Muscle of arm (tissue), 12 donors: ENCODE measurements around the gene CDC42EP1. TPM values are rescaled to one million over a fixed set of nuclear protein-coding genes. Genes with fewer than 3 reads are reported as not detected.
"Not testable (repeated sequence)": the region's sequence is repeated elsewhere in the genome, so short reads cannot be mapped to it uniquely, and the experiment has no call there.

ENCODE experiments used
- DNase-seq: peaks from one replicate; pipeline ENCODE4 v3.0.0-alpha.2; 2013
- polyA plus RNA-seq, 12 donors: library from polyadenylated mRNA; unstranded; fragments of 120-200 nt; gene quantifications; one replicate each; pipeline ENCODE4 v1.2.1, GENCODE V29; 2013; ENCODE audit not compliant: insufficient read length in 12 of 12

CDC42EP1 gene
- polyA plus RNA-seq, 12 donors = 24.6 to 89.5 (median 31.7) TPM; not detected in 1

- not testable (repeated sequence) for DNase-seq
These were observed 33.1 kb upstream of the CDC42EP1 start for GRCh38 chr22:37527081-37527752.

- DNase-seq = not testable (repeated sequence)
These were observed 32.3 kb upstream of the CDC42EP1 start for GRCh38 chr22:37527952-37528351.

- DNase-seq = no peak
These were observed 30.5 kb upstream of the CDC42EP1 start for GRCh38 chr22:37529652-37530345.

GRCh38 chr22:37533995-37534394 is 26.3 kb upstream of the CDC42EP1 start:
- no peak for DNase-seq

GRCh38 chr22:37534445-37534844 is 25.8 kb upstream of the CDC42EP1 start:
- DNase-seq = no peak

GRCh38 chr22:37535159-37535558 is 25.1 kb upstream of the CDC42EP1 start:
- DNase-seq = no peak

- DNase-seq = peak; percentile 92
These were observed 21.5 kb upstream of the CDC42EP1 start for GRCh38 chr22:37538590-37539357.

- DNase-seq = not testable (repeated sequence)
These were observed 20.5 kb upstream of the CDC42EP1 start for GRCh38 chr22:37539790-37540189.

- not testable (repeated sequence) for DNase-seq
These were observed 17.9 kb upstream of the CDC42EP1 start for GRCh38 chr22:37542416-37542815.

GRCh38 chr22:37542959-37543358 is 17.3 kb upstream of the CDC42EP1 start:
- no peak for DNase-seq

- DNase-seq = peak; percentile 49
These were observed 15.2 kb upstream of the CDC42EP1 start for GRCh38 chr22:37544955-37545702.

- DNase-seq = peak; percentile 94
These were observed 14.4 kb upstream of the CDC42EP1 start for GRCh38 chr22:37545703-37546436.

GRCh38 chr22:37546437-37547250 is 13.6 kb upstream of the CDC42EP1 start:
- DNase-seq = peak; percentile 85

- DNase-seq = no peak
These were observed 13.0 kb upstream of the CDC42EP1 start for GRCh38 chr22:37547251-37547741.

GRCh38 chr22:37549704-37550059 is 10.6 kb upstream of the CDC42EP1 start:
- no peak for DNase-seq

- DNase-seq = not testable (repeated sequence)
These were observed 9.4 kb upstream of the CDC42EP1 start for GRCh38 chr22:37550921-37551320.

GRCh38 chr22:37551981-37552380 is 8.3 kb upstream of the CDC42EP1 start:
- no peak for DNase-seq

- peak; percentile 80 for DNase-seq
These were observed 7.6 kb upstream of the CDC42EP1 start for GRCh38 chr22:37552524-37553163.

- DNase-seq = no peak
These were observed 6.6 kb upstream of the CDC42EP1 start for GRCh38 chr22:37553725-37554124.

- DNase-seq = no peak
These were observed 5.3 kb upstream of the CDC42EP1 start for GRCh38 chr22:37555029-37555428.
